K562 (cell line): ENCODE measurements around the gene LSM4. TPM values are rescaled to one million over a fixed set of nuclear protein-coding genes. Genes with fewer than 3 reads are reported as not detected.
"Not testable (repeated sequence)": the region's sequence is repeated elsewhere in the genome, so short reads cannot be mapped to it uniquely, and the experiment has no call there.

ENCODE experiments used
- ATF6 ChIP-seq: sonication (generic); formaldehyde crosslinking; IDR thresholded peaks from 2 replicates; pipeline ENCODE4 v1.4.0; 2020; ENCODE audit warnings: mild to moderate bottlenecking, missing genetic modification reagents
- CXXC5 ChIP-seq: fragments of 250-450 bp; sonication (Bioruptor Pico); IDR thresholded peaks from 2 replicates; pipeline ENCODE4 v1.8.0; 2022; ENCODE audit warnings: inconsistent platforms, mild to moderate bottlenecking, moderate library complexity
- MYC ChIP-seq, 2 experiments: fragments of 250-450 bp in 1 of 2; sonication (Bioruptor Pico) in 1 of 2; IDR thresholded peaks; 2 replicates each; pipeline versions ENCODE4 v1.5.1 to v1.6.1; 2012 to 2021; ENCODE audit warnings: low read depth in 2 of 2, borderline replicate concordance in 1 of 2, improper control_type of control experiment in 1 of 2, low read length in 1 of 2, mild to moderate bottlenecking in 1 of 2, moderate library complexity in 1 of 2
- ZNF449 ChIP-seq: fragments of 250-450 bp; sonication (Bioruptor Pico); IDR thresholded peaks from 2 replicates; pipeline ENCODE4 v1.8.0; 2022; ENCODE audit warnings: moderate library complexity, mild to moderate bottlenecking, inconsistent platforms
- ZNF76 ChIP-seq: fragments of 250-450 bp; sonication (Bioruptor Pico); IDR thresholded peaks from 2 replicates; pipeline ENCODE4 v1.4.0; 2020; ENCODE audit warnings: mild to moderate bottlenecking, moderate library complexity, borderline replicate concordance
- polyA plus RNA-seq, 8 experiments: library from polyadenylated mRNA; depleted of rRNA in 4 of 8; stranded (reverse) in 5 of 8; unstranded in 3 of 8; fragments of >200 nt; fragmentation: Nextera tagmentation in 2 of 8; fragmentation: Illumina TruSeq in 1 of 8; extraction: Ambion mirVana in 2 of 8; extraction: Trizol in 1 of 8; gene quantifications; 2 replicates each; pipeline versions ENCODE4 v1.2.1 to v1.2.3, GENCODE V29; 2011 to 2014; ENCODE audit warnings: inconsistent platforms in 1 of 8, missing spikeins in 1 of 8
- total RNA-seq, 7 experiments: library from RNA; depleted of rRNA in 6 of 7; stranded (reverse); fragments of >200 nt in 6 of 7; fragmentation: Illumina TruSeq in 2 of 7; extraction: Trizol in 2 of 7; gene quantifications; 2 replicates each; pipeline versions ENCODE4 v1.2.1 to v1.2.3, GENCODE V29; 2011 to 2021; ENCODE audit warnings: low replicate concordance in 1 of 7
- TF ChIP-seq, protein P1 (sequence below): fragments of 450-650 bp; formaldehyde crosslinking; IDR thresholded peaks from 2 replicates; pipeline ENCODE4 v1.4.0; 2022; ENCODE audit warnings: missing genetic modification characterization

LSM4 gene
- total and polyA plus RNA-seq, 9 of the 15 experiments (the other 6 are each of a cell fraction or from before 2014, with no cell fraction given), result 11.9 to 763 (median 202) TPM

DNA sequence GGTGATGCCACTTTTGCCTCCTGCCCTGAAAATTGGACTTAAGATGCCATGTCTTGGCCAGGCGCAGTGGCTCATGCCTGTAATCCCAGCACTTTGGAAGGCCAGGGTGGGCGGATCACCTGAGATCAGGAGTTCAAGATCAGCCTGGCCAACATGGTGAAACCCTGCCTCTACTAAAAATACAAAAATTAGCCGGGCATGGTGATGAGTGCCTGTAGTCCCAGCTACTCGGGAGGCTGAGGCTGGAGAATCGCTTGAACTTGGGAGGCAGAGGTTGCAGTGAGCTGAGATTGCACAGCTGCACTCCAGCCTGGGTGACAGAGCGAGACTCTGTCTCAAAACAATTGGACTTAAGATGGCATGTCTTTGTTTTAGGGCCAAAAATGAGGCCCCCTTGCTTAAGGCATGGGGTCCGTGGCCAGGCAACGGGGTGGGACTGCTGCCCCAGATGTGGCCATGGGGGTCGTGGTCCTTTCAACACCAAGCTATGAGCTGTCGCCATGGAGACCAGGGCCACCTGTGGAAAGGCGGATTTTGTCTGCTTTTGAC is 41.5 kb upstream of the LSM4 start (continued):
- peak; percentile 56 for TF ChIP-seq CXXC5 (CRISPR knock-in tag)
- not testable (repeated sequence) for TF ChIP-seq MYC (IDR thresholded peaks at IDR 0.05; ENCODE audit: low read depth, low read length)
- peak; percentile 58; the same call in 1 of the 2 replicates for TF ChIP-seq MYC (CRISPR knock-in tag; IDR thresholded peaks at IDR 0.05; ENCODE audit: borderline replicate concordance, low read depth)
- peak; percentile 60 for TF ChIP-seq ZNF76 (CRISPR knock-in tag)
- peak; percentile 66; the same call in 1 of the 2 replicates for TF ChIP-seq ZNF449 (CRISPR knock-in tag)
- TF ChIP-seq, protein P1, sequence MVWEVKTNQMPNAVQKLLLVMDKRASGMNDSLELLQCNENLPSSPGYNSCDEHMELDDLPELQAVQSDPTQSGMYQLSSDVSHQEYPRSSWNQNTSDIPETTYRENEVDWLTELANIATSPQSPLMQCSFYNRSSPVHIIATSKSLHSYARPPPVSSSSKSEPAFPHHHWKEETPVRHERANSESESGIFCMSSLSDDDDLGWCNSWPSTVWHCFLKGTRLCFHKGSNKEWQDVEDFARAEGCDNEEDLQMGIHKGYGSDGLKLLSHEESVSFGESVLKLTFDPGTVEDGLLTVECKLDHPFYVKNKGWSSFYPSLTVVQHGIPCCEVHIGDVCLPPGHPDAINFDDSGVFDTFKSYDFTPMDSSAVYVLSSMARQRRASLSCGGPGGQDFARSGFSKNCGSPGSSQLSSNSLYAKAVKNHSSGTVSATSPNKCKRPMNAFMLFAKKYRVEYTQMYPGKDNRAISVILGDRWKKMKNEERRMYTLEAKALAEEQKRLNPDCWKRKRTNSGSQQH (CRISPR knock-in tag), result 0 out of 2 replicates have a peak, but pooled peaks have one; percentile 50
- TF ChIP-seq ATF6, result 0 out of 2 replicates have a peak, but pooled peaks have one; percentile 5
- TF ChIP-seq, all 486 proteins: peak for 68; not testable (repeated sequence) for 418
